Measurements from ENCODE around the gene SUFU.

SUFU gene

GRCh38 chr10:102553771-102554170, 50.0 kb downstream of the SUFU start:
- DNase-seq = no peak

- DNase-seq = no peak
Measured at GRCh38 chr10:102554531-102554930, 50.8 kb downstream of the SUFU start.

- DNase-seq = no peak
Measured at GRCh38 chr10:102555781-102556328, 52.1 kb downstream of the SUFU start.

GRCh38 chr10:102557569-102557968, 53.8 kb downstream of the SUFU start:
- no peak for DNase-seq

- no peak for DNase-seq
Measured at GRCh38 chr10:102559764-102560163, 56.0 kb downstream of the SUFU start.

GRCh38 chr10:102564209-102564834, 60.5 kb downstream of the SUFU start:
- no peak for DNase-seq

GRCh38 chr10:102565793-102566192, 62.0 kb downstream of the SUFU start:
- no peak for DNase-seq

- no peak for DNase-seq
Measured at GRCh38 chr10:102578782-102579181, 75.0 kb downstream of the SUFU start.

- no peak for DNase-seq
Measured at GRCh38 chr10:102579328-102579727, 75.6 kb downstream of the SUFU start.

GRCh38 chr10:102580230-102580629, 76.5 kb downstream of the SUFU start:
- no peak for DNase-seq

GRCh38 chr10:102581401-102581800, 77.6 kb downstream of the SUFU start:
- DNase-seq = no peak

GRCh38 chr10:102581981-102582580, 78.3 kb downstream of the SUFU start:
- DNase-seq = no peak

- peak; percentile 82 for DNase-seq
Measured at GRCh38 chr10:102583435-102584417, 80.0 kb downstream of the SUFU start.

- no peak for DNase-seq
Measured at GRCh38 chr10:102585026-102585425, 81.3 kb downstream of the SUFU start.

GRCh38 chr10:102586858-102587257, 83.1 kb downstream of the SUFU start:
- no peak for DNase-seq

GRCh38 chr10:102588875-102589274, 85.1 kb downstream of the SUFU start:
- DNase-seq = no peak

- no peak for DNase-seq
Measured at GRCh38 chr10:102593074-102593803, 89.5 kb downstream of the SUFU start.

GRCh38 chr10:102593804-102594079, 90.0 kb downstream of the SUFU start:
- DNase-seq = no peak

- DNase-seq = no peak
Measured at GRCh38 chr10:102595293-102595692, 91.5 kb downstream of the SUFU start.

GRCh38 chr10:102595897-102596296, 92.1 kb downstream of the SUFU start:
- no peak for DNase-seq

GRCh38 chr10:102596506-102596971, 92.8 kb downstream of the SUFU start:
- DNase-seq = no peak

GRCh38 chr10:102597131-102597991, 93.6 kb downstream of the SUFU start:
- DNase-seq = no peak
